ENCODE measurements around the gene CCDC24.

DNA sequence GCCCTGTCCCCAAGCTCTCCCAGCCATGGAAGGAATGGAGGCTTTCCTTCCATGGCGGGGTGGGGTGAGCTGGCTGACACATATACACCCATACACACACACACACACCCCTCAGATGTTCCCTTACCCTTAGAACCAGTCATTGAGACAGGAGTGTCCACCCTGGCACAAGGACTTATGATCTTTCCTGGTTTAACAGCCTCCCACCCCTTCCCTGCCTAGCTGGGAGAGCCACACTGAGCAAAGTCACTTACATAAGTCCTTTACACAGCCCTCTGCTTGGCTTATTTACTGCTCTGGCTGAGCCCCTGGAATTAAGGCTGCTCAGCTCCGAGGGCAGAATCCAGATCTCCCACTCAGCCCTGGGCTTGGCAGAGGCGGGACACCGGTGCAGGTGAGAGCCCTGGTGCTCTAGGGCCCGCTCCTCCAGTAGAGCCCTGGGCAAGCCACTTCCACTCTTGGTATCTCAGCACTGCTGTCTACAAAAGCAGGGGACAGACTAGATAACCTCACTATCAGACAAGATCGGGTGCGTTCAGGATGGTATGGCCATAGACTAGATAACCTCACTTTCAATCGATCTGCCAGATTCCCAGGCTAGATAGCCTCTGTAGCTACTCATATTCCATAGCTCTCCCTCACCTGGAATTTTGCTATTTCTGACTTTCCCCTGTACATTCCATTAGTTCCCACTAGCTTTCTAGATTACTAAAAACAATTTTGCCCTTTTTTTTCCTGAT, 23.1 kb downstream of the CCDC24 start:
- TF ChIP-seq, protein P1, sequence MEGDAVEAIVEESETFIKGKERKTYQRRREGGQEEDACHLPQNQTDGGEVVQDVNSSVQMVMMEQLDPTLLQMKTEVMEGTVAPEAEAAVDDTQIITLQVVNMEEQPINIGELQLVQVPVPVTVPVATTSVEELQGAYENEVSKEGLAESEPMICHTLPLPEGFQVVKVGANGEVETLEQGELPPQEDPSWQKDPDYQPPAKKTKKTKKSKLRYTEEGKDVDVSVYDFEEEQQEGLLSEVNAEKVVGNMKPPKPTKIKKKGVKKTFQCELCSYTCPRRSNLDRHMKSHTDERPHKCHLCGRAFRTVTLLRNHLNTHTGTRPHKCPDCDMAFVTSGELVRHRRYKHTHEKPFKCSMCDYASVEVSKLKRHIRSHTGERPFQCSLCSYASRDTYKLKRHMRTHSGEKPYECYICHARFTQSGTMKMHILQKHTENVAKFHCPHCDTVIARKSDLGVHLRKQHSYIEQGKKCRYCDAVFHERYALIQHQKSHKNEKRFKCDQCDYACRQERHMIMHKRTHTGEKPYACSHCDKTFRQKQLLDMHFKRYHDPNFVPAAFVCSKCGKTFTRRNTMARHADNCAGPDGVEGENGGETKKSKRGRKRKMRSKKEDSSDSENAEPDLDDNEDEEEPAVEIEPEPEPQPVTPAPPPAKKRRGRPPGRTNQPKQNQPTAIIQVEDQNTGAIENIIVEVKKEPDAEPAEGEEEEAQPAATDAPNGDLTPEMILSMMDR (conservative IDR thresholded peaks at IDR 0.05 in 1 of 2, IDR thresholded peaks at IDR 0.05 in 1 of 2; ENCODE audit: extremely low read depth in 1 of 2, insufficient read depth in 1 of 2, low read depth in 1 of 2, low read length in 2 of 2): no peak
- TF ChIP-seq EZH2 (IDR thresholded peaks at IDR 0.05; ENCODE audit: borderline replicate concordance, low read length): no peak

Measured in mammary epithelial cell (primary cell).